GM12873 (cell line): ENCODE measurements around the gene KRT31.

ENCODE experiments used
- CTCF ChIP-seq: IDR thresholded peaks from 2 replicates; pipeline ENCODE4 v1.5.1; 2012; ENCODE audit warnings: low read depth, mild to moderate bottlenecking, moderate library complexity, low read length, control low read depth; ENCODE audit not compliant: insufficient read depth; ENCODE audit errors: missing control alignments

The KRT31 gene

DNA sequence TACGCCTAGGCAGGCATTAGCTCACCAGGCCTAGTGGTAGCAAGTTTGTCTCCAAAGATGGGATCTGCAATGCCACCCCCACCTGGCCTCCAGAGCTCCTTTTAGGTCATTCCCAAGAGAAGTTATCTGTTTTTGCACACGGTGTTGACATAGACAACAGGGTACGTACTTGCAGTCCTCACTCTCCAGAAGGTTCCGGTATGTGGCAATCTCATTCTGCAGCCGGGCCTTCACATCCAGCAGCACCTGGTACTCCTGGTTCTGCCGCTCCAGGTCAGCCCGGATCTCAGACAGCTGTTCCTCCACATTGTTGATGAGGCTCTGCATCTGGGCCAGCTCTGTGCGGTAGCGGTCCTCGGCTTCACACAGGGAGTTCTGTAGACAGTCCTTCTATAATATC lies 9.8 kb upstream of the KRT31 start:
- TF ChIP-seq CTCF: no peak

GRCh38 chr17:41406205-41406604 lies 8.8 kb upstream of the KRT31 start:
- TF ChIP-seq CTCF: no peak

- TF ChIP-seq CTCF: no peak
Observed at GRCh38 chr17:41404024-41404671, 6.7 kb upstream of the KRT31 start.

DNA sequence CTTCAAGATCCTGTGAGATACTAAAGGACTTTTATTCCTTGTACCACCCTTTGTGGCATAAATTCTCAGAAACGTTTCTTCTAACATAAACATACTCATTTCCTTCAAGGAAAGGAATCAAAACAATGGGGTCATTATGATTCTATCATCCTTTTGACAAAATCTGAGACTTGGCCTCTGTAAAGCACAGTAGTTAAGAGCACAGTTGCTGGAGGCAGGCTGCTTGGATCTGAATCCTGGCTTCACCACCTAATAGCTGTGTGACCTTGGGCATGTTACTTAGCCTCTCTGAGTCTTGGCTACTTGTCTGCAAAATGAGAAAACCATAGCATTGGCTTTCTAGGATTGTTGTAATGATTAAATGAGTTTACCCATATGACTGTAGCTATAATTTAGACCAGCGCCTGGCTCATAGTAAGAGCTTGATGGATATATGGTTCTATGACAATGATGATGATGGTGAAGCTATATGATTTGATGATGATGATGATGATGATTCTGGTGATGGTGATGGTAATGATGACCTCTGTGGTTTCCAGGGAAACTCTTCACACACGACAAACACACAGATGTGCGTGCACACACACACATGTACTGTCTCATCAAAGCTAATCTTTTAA lies 6.1 kb upstream of the KRT31 start:
- no peak for TF ChIP-seq CTCF

DNA sequence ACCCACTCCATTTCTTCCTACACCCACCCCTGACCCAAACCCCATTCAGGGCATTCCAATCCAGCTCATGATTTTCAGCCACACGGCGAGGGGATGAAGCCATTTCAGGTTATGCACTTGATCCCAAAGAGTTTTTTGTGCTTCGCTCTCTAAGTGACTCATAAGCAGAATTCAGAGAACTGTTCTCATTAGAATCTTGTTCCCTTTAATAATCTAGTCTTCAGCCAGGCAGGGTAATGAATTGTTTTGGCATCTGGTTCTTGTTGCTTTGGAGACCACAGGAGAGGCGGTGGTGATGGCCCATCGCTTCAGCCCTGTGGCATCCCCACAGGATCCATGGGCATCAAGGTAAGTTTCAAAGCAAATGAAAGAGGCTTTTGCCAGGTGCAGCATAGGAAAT lies 4.8 kb upstream of the KRT31 start:
- no peak for TF ChIP-seq CTCF

DNA sequence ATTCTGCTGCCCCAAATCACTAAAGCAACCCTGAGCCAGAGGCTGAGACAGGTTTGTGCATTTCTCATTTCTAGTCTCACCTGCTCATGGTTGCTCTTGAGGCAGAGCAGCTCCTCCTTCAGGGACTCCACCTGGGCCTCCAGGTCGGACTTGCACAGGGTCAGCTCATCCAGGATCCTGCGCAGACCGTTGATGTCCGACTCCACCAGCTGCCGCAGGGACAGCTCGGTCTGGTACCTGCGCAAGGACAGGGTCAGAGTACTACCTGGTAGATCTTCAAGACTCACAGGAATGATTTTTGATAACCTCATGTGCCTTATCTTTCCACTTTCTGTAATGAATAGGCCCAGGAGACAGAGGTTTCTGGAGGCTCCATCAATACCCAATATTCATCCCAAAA lies 1.1 kb downstream of the KRT31 start:
- TF ChIP-seq CTCF: no peak

- TF ChIP-seq CTCF: no peak
Observed at GRCh38 chr17:41395611-41396010, 1.8 kb downstream of the KRT31 start.
